HEK293 (cell line): Measurements from ENCODE around the gene CHST1.

ENCODE experiments used
- CTCF ChIA-PET: fragments of 350-600 bp; formaldehyde crosslinking; extraction: SDS; loops from one replicate; lab custom pipeline; 2021; ENCODE audit warnings: antibody characterized with exemption; lab: Yijun Ruan, JAX
- POLR2A ChIA-PET: fragments of 300-600 bp; formaldehyde crosslinking; extraction: SDS; loops from one replicate; lab custom pipeline; 2020; ENCODE audit warnings: antibody characterized with exemption, inconsistent platforms; lab: Yijun Ruan, JAX
- H3K27ac ChIP-seq: fragments of 200-500 bp; sonication (Bioruptor generic); 2 replicates; pipeline ENCODE4 v1.5.1; 2014; ENCODE audit warnings: low read depth, low read length, control low read depth, inconsistent platforms; ENCODE audit errors: extremely low read depth
- H3K36me3 ChIP-seq, 2 experiments: fragments of 200-500 bp in 1 of 2; sonication (Bioruptor generic) in 1 of 2; 1 replicate in 1 of 2; 2 replicates in 1 of 2; pipeline ENCODE4 v1.5.1; 2014 to 2017; ENCODE audit warnings: inconsistent platforms in 2 of 2, low read length in 2 of 2; ENCODE audit not compliant: control insufficient read depth in 2 of 2, insufficient read depth in 1 of 2
- H3K4me1 ChIP-seq: fragments of 200-500 bp; sonication (Bioruptor generic); 2 replicates; pipeline ENCODE4 v1.5.1; 2014; ENCODE audit warnings: mild to moderate bottlenecking, low read length, inconsistent platforms; ENCODE audit not compliant: control insufficient read depth, insufficient read depth
- H3K4me3 ChIP-seq: 2 replicates; pipeline ENCODE4 v1.5.1; 2011; ENCODE audit warnings: low read depth, mild to moderate bottlenecking, control low read depth, low read length, moderate library complexity
- H3K9me3 ChIP-seq: fragments of 200-500 bp; sonication (Bioruptor generic); 2 replicates; pipeline ENCODE4 v1.5.1; 2014; ENCODE audit warnings: low read depth, low read length, inconsistent platforms; ENCODE audit not compliant: control insufficient read depth, insufficient read depth
- KLF10 ChIP-seq: fragments of 450-650 bp; IDR thresholded peaks from 2 replicates; pipeline ENCODE4 v1.5.1; 2018; ENCODE audit warnings: missing biosample characterization, mild to moderate bottlenecking, missing genetic modification characterization
- ZBTB10 ChIP-seq: fragments of 450-650 bp; formaldehyde crosslinking; IDR thresholded peaks from 2 replicates; pipeline ENCODE4 v1.5.1; 2016; ENCODE audit warnings: missing biosample characterization, missing genetic modification characterization
- ZEB2 ChIP-seq: fragments of 450-650 bp; formaldehyde crosslinking; IDR thresholded peaks from 2 replicates; pipeline ENCODE4 v1.5.1; 2016; ENCODE audit warnings: missing biosample characterization, missing genetic modification characterization
- ZFP37 ChIP-seq: fragments of 450-650 bp; formaldehyde crosslinking; IDR thresholded peaks from 2 replicates; pipeline ENCODE4 v1.5.1; 2016; ENCODE audit warnings: missing biosample characterization, missing genetic modification characterization
- ZFP41 ChIP-seq: fragments of 450-650 bp; formaldehyde crosslinking; IDR thresholded peaks from 2 replicates; pipeline ENCODE4 v1.5.1; 2016; ENCODE audit warnings: missing biosample characterization, missing genetic modification characterization, borderline replicate concordance
- ZNF140 ChIP-seq: fragments of 450-650 bp; formaldehyde crosslinking; IDR thresholded peaks from 2 replicates; pipeline ENCODE4 v1.5.1; 2016; ENCODE audit warnings: missing biosample characterization, missing genetic modification characterization
- ZNF16 ChIP-seq: fragments of 450-650 bp; formaldehyde crosslinking; IDR thresholded peaks from 2 replicates; pipeline ENCODE4 v1.5.1; 2016; ENCODE audit warnings: low read depth, missing biosample characterization, missing genetic modification characterization
- ZNF2 ChIP-seq: fragments of 450-650 bp; formaldehyde crosslinking; IDR thresholded peaks from 2 replicates; pipeline ENCODE4 v1.5.1; 2016; ENCODE audit warnings: missing biosample characterization, missing genetic modification characterization
- ZNF221 ChIP-seq: fragments of 450-650 bp; formaldehyde crosslinking; IDR thresholded peaks from 2 replicates; pipeline ENCODE4 v1.5.1; 2017; ENCODE audit warnings: missing biosample characterization, missing genetic modification characterization, borderline replicate concordance
- ZNF223 ChIP-seq: fragments of 450-650 bp; formaldehyde crosslinking; IDR thresholded peaks from 2 replicates; pipeline ENCODE4 v1.5.1; 2016; ENCODE audit warnings: missing biosample characterization, missing genetic modification characterization
- ZNF23 ChIP-seq: fragments of 450-650 bp; formaldehyde crosslinking; IDR thresholded peaks from 2 replicates; pipeline ENCODE4 v1.5.1; 2016; ENCODE audit warnings: missing biosample characterization, missing genetic modification characterization, borderline replicate concordance
- ZNF26 ChIP-seq: fragments of 450-650 bp; formaldehyde crosslinking; IDR thresholded peaks from 2 replicates; pipeline ENCODE4 v1.5.1; 2016; ENCODE audit warnings: missing biosample characterization, missing genetic modification characterization
- ZNF266 ChIP-seq: fragments of 450-650 bp; formaldehyde crosslinking; IDR thresholded peaks from 2 replicates; pipeline ENCODE4 v1.5.1; 2016; ENCODE audit warnings: missing biosample characterization, missing genetic modification characterization, low read depth
- ZNF274 ChIP-seq, 2 experiments: fragments of 200-500 bp in 1 of 2; fragments of 450-650 bp in 1 of 2; sonication (Bioruptor generic) in 1 of 2; formaldehyde crosslinking in 1 of 2; IDR thresholded peaks; 2 replicates each; pipeline versions ENCODE4 v1.5.1 to v1.6.1; 2014 to 2016; ENCODE audit warnings: borderline replicate concordance in 1 of 2, inconsistent platforms in 1 of 2, low read length in 1 of 2, missing biosample characterization in 1 of 2, missing genetic modification characterization in 1 of 2
- ZNF354C ChIP-seq: fragments of 450-650 bp; formaldehyde crosslinking; IDR thresholded peaks from 2 replicates; pipeline ENCODE4 v1.5.1; 2016; ENCODE audit warnings: missing biosample characterization, missing genetic modification characterization, low read depth, borderline replicate concordance
- ZNF677 ChIP-seq: fragments of 450-650 bp; IDR thresholded peaks from 2 replicates; pipeline ENCODE4 v1.5.0; 2018; ENCODE audit warnings: missing biosample characterization, mild to moderate bottlenecking, missing genetic modification characterization, moderate library complexity
- TF ChIP-seq, protein P1 (sequence below): fragments of 450-650 bp; formaldehyde crosslinking; IDR thresholded peaks from 2 replicates; pipeline ENCODE4 v1.5.1; 2016; ENCODE audit warnings: missing biosample characterization, missing genetic modification characterization

CHST1 gene

GRCh38 chr11:45606514-45607281 lies 58.7 kb downstream of the CHST1 start:
- no peak for TF ChIP-seq ZNF26 (tag by site-specific recombination)
- Histone ChIP-seq H3K4me1 (no peaks in the 10 kb centered on the region), H3K36me3 (no peaks in the 10 kb centered on the region), H3K9me3 (no peaks in the 10 kb centered on the region), H3K4me3 (no peak overlapping the region), H3K27ac (no peak overlapping the region)
- ChIA-PET CTCF (no interaction called here), POLR2A (no interaction called here)

GRCh38 chr11:45605051-45605450 lies 60.4 kb downstream of the CHST1 start:
- CTCF ChIA-PET: interaction anchor here (0.6 to 0.8 kb wide), 3 partner anchors 50 to 167 kb away, joined by 3 read pairs; no protein-coding TSS in a partner anchor
- Histone ChIP-seq H3K36me3 (no peaks in the 10 kb centered on the region), H3K4me1 (no peaks in the 10 kb centered on the region), H3K9me3 (no peaks in the 10 kb centered on the region)
- TF ChIP-seq ZFP41 (tag by site-specific recombination): no peak
- TF ChIP-seq ZNF221: no peak
- no peak for TF ChIP-seq ZNF354C (tag by site-specific recombination)
- no peak for TF ChIP-seq ZNF266 (tag by site-specific recombination)
- TF ChIP-seq ZNF274 (IDR thresholded peaks at IDR 0.05; ENCODE audit: low read length): no peak
- no peak for TF ChIP-seq ZNF274 (tag by site-specific recombination; IDR thresholded peaks at IDR 0.05; ENCODE audit: borderline replicate concordance)
- no peak for TF ChIP-seq ZBTB10
- TF ChIP-seq ZNF223 (tag by site-specific recombination): no peak
- TF ChIP-seq KLF10 (tag by site-specific recombination): no peak
- no peak for TF ChIP-seq ZNF677 (tag by site-specific recombination)
- TF ChIP-seq ZFP37 (tag by site-specific recombination): no peak
- TF ChIP-seq ZNF140 (tag by site-specific recombination): no peak
- no peak for TF ChIP-seq ZNF16 (tag by site-specific recombination)
- TF ChIP-seq, protein P1, sequence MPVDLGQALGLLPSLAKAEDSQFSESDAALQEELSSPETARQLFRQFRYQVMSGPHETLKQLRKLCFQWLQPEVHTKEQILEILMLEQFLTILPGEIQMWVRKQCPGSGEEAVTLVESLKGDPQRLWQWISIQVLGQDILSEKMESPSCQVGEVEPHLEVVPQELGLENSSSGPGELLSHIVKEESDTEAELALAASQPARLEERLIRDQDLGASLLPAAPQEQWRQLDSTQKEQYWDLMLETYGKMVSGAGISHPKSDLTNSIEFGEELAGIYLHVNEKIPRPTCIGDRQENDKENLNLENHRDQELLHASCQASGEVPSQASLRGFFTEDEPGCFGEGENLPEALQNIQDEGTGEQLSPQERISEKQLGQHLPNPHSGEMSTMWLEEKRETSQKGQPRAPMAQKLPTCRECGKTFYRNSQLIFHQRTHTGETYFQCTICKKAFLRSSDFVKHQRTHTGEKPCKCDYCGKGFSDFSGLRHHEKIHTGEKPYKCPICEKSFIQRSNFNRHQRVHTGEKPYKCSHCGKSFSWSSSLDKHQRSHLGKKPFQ (tag by site-specific recombination): no peak
- no peak for TF ChIP-seq ZNF23
- no peak for TF ChIP-seq ZNF2 (tag by site-specific recombination)
- TF ChIP-seq ZEB2 (tag by site-specific recombination): no peak
- TF ChIP-seq, all 188 proteins: peak for 0
- POLR2A ChIA-PET: no interaction called here
- Histone ChIP-seq H3K27ac (no peak overlapping the region), H3K4me3 (no peak overlapping the region)
